Astrocyte of the cerebellum (primary cell): ENCODE results near the gene TNKS2.

ENCODE experiments used
- DNase-seq: peaks from one replicate; pipeline ENCODE4 v3.0.0-alpha.2; 2011; ENCODE audit warnings: low read depth
- H3K4me3 ChIP-seq: 2 replicates; pipeline ENCODE4 v1.5.1; 2011; ENCODE audit warnings: mild to moderate bottlenecking, low read depth, low read length, moderate library complexity
- in situ Hi-C: cut with HindIII; loops from 2 replicates; pipeline ENCODE4 v1.10.0; 2017; ENCODE audit warnings: low sequenced_read_pairs
- TF ChIP-seq, protein P1 (sequence below): IDR thresholded peaks from 2 replicates; pipeline ENCODE4 v1.5.1; 2012; ENCODE audit warnings: low read length, low read depth, moderate library complexity, mild to moderate bottlenecking; ENCODE audit errors: missing control alignments

Gene TNKS2

GRCh38 chr10:91864099-91864498 lies 65.9 kb downstream of the TNKS2 start:
- H3K4me3 ChIP-seq, result no peak overlapping the region
- DNase-seq, result no peak
- in situ Hi-C loops, result loop anchor here (5.0 kb wide), 1 partner anchor 37 kb away; no protein-coding TSS in a partner anchor
- TF ChIP-seq, protein P1, sequence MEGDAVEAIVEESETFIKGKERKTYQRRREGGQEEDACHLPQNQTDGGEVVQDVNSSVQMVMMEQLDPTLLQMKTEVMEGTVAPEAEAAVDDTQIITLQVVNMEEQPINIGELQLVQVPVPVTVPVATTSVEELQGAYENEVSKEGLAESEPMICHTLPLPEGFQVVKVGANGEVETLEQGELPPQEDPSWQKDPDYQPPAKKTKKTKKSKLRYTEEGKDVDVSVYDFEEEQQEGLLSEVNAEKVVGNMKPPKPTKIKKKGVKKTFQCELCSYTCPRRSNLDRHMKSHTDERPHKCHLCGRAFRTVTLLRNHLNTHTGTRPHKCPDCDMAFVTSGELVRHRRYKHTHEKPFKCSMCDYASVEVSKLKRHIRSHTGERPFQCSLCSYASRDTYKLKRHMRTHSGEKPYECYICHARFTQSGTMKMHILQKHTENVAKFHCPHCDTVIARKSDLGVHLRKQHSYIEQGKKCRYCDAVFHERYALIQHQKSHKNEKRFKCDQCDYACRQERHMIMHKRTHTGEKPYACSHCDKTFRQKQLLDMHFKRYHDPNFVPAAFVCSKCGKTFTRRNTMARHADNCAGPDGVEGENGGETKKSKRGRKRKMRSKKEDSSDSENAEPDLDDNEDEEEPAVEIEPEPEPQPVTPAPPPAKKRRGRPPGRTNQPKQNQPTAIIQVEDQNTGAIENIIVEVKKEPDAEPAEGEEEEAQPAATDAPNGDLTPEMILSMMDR, result no peak

GRCh38 chr10:91864744-91865143 lies 66.5 kb downstream of the TNKS2 start:
- no peak overlapping the region for H3K4me3 ChIP-seq
- TF ChIP-seq, protein P1, result no peak
- in situ Hi-C loops, result loop anchor here (5.0 kb wide), 1 partner anchor 37 kb away; no protein-coding TSS in a partner anchor
- DNase-seq, result no peak

GRCh38 chr10:91865562-91866081 lies 67.4 kb downstream of the TNKS2 start:
- in situ Hi-C loops, result no loop called here
- no peak for DNase-seq
- H3K4me3 ChIP-seq, result no peak overlapping the region
- TF ChIP-seq, protein P1, result no peak

DNA sequence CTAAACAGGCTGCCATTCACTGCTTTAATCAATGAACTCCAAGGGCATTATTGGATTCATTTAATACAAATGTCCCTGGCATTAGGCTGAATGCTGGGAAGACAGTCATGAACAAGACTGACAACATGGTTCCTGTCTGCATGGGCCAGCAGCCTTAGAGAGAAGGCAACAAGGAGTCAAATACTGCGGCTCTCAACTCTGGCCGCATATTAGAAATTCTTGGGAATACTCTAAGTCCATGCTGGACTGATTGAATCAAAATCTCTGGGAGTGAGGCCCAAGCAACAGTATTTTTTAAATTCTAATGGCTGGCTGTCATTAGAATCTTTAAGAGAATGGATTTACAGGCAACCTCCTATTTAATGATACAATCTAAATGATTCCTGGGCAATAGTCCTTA lies 76.9 kb downstream of the TNKS2 start:
- in situ Hi-C loops, result no loop called here
- H3K4me3 ChIP-seq, result no peak overlapping the region
- no peak for DNase-seq
- TF ChIP-seq, protein P1, result no peak

DNA sequence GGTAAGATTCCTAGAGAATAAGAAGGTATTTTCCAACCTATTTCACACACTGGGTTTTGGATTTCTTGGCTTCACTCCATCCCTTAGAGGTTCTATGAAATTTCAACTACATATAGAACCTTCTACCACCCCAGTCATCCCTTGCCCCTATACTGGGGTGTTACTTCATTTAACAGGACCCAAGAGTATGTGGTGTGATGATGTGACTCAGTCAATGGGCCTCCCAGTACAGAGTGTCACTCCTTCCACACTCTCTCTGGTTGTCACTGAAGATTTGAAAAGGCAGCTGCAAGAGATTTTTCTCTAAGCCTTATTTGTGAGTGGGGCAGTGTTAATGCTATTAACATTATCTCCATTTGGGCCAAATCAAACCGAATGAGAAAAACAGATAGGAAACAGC lies 77.6 kb downstream of the TNKS2 start:
- TF ChIP-seq, protein P1, result no peak
- H3K4me3 ChIP-seq, result no peak overlapping the region
- in situ Hi-C loops, result no loop called here
- DNase-seq, result no peak

GRCh38 chr10:91879515-91880170 lies 81.4 kb downstream of the TNKS2 start:
- H3K4me3 ChIP-seq, result no peak overlapping the region
- DNase-seq, result no peak
- in situ Hi-C loops, result no loop called here
- TF ChIP-seq, protein P1, result no peak
